BLaER1 treated with 17β-estradiol and CSF1 and Interleukin-3, amounts not matched to agents 10 nM and 100 nM (cell line): Measurements from ENCODE around the gene ANO1.

Source experiments
- H3K27ac ChIP-seq, 11 experiments: shearing (Covaris generic); formaldehyde crosslinking; 2 replicates each; pipeline ENCODE4 v1.8.1; 2022
- H3K27me3 ChIP-seq, 11 experiments: shearing (Covaris generic); formaldehyde crosslinking; 2 replicates each; pipeline ENCODE4 v1.8.1; 2022
- H3K36me3 ChIP-seq, 11 experiments: shearing (Covaris generic); formaldehyde crosslinking; 2 replicates each; pipeline ENCODE4 v1.8.1; 2022
- H3K4me1 ChIP-seq, 10 experiments: shearing (Covaris generic); formaldehyde crosslinking; 2 replicates each; pipeline ENCODE4 v1.8.1; 2022
- H3K4me2 ChIP-seq, 11 experiments: shearing (Covaris generic); formaldehyde crosslinking; 2 replicates each; pipeline ENCODE4 v1.8.1; 2022
- H3K4me3 ChIP-seq, 10 experiments: shearing (Covaris generic); formaldehyde crosslinking; 2 replicates each; pipeline ENCODE4 v1.8.1; 2022
- H3K9ac ChIP-seq, 11 experiments: shearing (Covaris generic); formaldehyde crosslinking; 2 replicates each; pipeline ENCODE4 v1.8.1; 2022
- H3K9me3 ChIP-seq, 11 experiments: shearing (Covaris generic); formaldehyde crosslinking; replicated peaks in 1 of 11; 2 replicates each; pipeline ENCODE4 v1.8.1; 2022
- H4K20me1 ChIP-seq, 11 experiments: shearing (Covaris generic); formaldehyde crosslinking; 2 replicates each; pipeline ENCODE4 v1.8.1; 2022
- Cebpa-rat ChIP-seq, 11 experiments: shearing (Covaris generic); IDR thresholded peaks; 2 replicates each; pipeline ENCODE4 v1.8.1; 2022

Gene ANO1

DNA sequence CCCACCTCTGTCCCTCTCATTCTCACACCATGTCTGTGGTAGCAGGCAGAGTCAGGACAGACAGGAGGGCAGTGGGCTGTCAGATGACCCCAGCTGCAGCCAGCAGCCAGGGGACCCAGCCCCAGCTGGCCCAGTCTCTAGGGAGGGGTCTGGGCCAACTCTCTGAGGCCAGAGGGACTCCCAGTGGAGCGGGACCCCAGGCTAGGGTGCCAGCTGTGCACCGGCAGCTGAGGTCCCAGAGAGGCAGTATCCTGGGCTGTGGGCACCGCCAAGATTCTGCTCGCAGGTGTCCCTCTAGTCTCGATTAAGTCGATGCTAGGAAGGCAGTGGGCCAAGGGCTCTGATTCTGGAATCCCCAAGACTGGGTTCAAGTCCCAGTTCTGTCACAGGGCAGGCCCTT, 108.3 kb downstream of the ANO1 start:
- peak overlapping the region in 4 of 11 experiments; percentile 25 to 57 (median 42); a peak in 4 of 22 replicates for H3K9ac ChIP-seq
- H3K4me3 ChIP-seq, result no peak overlapping the region
- no peaks in the 10 kb centered on the region for H3K27me3 ChIP-seq
- peak overlapping the region in 4 of 11 experiments; percentile 29 to 55 (median 52); a peak in 7 of 22 replicates for H3K27ac ChIP-seq
- peaks cover 0 to 15% (median 0%) of the 10 kb centered on the region in 11 experiments; a peak in 1 of 22 replicates for H4K20me1 ChIP-seq
- H3K36me3 ChIP-seq, result no peaks in the 10 kb centered on the region
- H3K4me1 ChIP-seq, result peaks cover 0 to 56% (median 51%) of the 10 kb centered on the region in 10 experiments; a peak in 19 of 20 replicates
- peak overlapping the region in 10 of 11 experiments; percentile 4 to 95 (median 90); a peak in 17 of 22 replicates for H3K4me2 ChIP-seq
- TF ChIP-seq Cebpa-rat (IDR thresholded peaks at IDR 0.05), result no peak
- no peaks in the 10 kb centered on the region for H3K9me3 ChIP-seq

GRCh38 chr11:70186936-70187335, 108.8 kb downstream of the ANO1 start:
- H3K9ac ChIP-seq, result peak overlapping the region in 2 of 11 experiments; percentile 34 to 49; a peak in 2 of 22 replicates
- H3K9me3 ChIP-seq, result no peaks in the 10 kb centered on the region
- H3K27ac ChIP-seq, result peak overlapping the region in 3 of 11 experiments; percentile 49 to 55 (median 55); a peak in 6 of 22 replicates
- no peaks in the 10 kb centered on the region for H3K36me3 ChIP-seq
- H3K4me1 ChIP-seq, result peaks cover 0 to 61% (median 56%) of the 10 kb centered on the region in 10 experiments; a peak in 19 of 20 replicates
- peak overlapping the region in 9 of 11 experiments; percentile 24 to 95 (median 90); a peak in 16 of 22 replicates for H3K4me2 ChIP-seq
- peaks cover 0 to 18% (median 0%) of the 10 kb centered on the region in 11 experiments; a peak in 1 of 22 replicates for H4K20me1 ChIP-seq
- no peaks in the 10 kb centered on the region for H3K27me3 ChIP-seq
- H3K4me3 ChIP-seq, result no peak overlapping the region
- TF ChIP-seq Cebpa-rat (IDR thresholded peaks at IDR 0.05), result no peak

- Histone ChIP-seq H3K4me2 (0 out of 22 replicates have a peak overlapping the region, but pooled peaks of 1 of the 11 experiments have one; percentile 95), H3K27me3 (no peaks in the 10 kb centered on the region), H3K9me3 (no peaks in the 10 kb centered on the region), H3K9ac (no peak overlapping the region), H3K4me3 (no peak overlapping the region), H3K36me3 (no peaks in the 10 kb centered on the region), H4K20me1 (peaks cover 0 to 19% (median 0%) of the 10 kb centered on the region in 11 experiments; a peak in 1 of 22 replicates), H3K4me1 (peaks cover 0 to 65% (median 58%) of the 10 kb centered on the region in 10 experiments; a peak in 19 of 20 replicates), H3K27ac (no peak overlapping the region)
- no peak for TF ChIP-seq Cebpa-rat (IDR thresholded peaks at IDR 0.05)
These were observed 109.7 kb downstream of the ANO1 start for GRCh38 chr11:70187771-70188170.

GRCh38 chr11:70189622-70190021, 111.5 kb downstream of the ANO1 start:
- H4K20me1 ChIP-seq, result peaks cover 0 to 14% (median 0%) of the 10 kb centered on the region in 11 experiments; a peak in 1 of 22 replicates
- no peak overlapping the region for H3K9ac ChIP-seq
- no peak overlapping the region for H3K4me2 ChIP-seq
- no peak overlapping the region for H3K4me3 ChIP-seq
- no peaks in the 10 kb centered on the region for H3K9me3 ChIP-seq
- H3K4me1 ChIP-seq, result peaks cover 0 to 53% (median 45%) of the 10 kb centered on the region in 10 experiments; a peak in 16 of 20 replicates
- no peaks in the 10 kb centered on the region for H3K27me3 ChIP-seq
- TF ChIP-seq Cebpa-rat (IDR thresholded peaks at IDR 0.05), result no peak
- no peak overlapping the region for H3K27ac ChIP-seq
- H3K36me3 ChIP-seq, result no peaks in the 10 kb centered on the region

- H3K27me3 ChIP-seq, result no peaks in the 10 kb centered on the region
- H3K36me3 ChIP-seq, result no peaks in the 10 kb centered on the region
- peak overlapping the region in 1 of 11 experiments; percentile 3; a peak in 2 of 22 replicates for H3K9ac ChIP-seq
- peak overlapping the region in 8 of 11 experiments; percentile 5 to 50 (median 22); a peak in 11 of 22 replicates for H3K4me2 ChIP-seq
- H4K20me1 ChIP-seq, result peaks cover 0 to 12% (median 0%) of the 10 kb centered on the region in 11 experiments; a peak in 1 of 22 replicates
- H3K4me1 ChIP-seq, result peaks cover 0 to 33% (median 25%) of the 10 kb centered on the region in 10 experiments; a peak in 16 of 20 replicates
- no peak for TF ChIP-seq Cebpa-rat (IDR thresholded peaks at IDR 0.05)
- no peak overlapping the region for H3K4me3 ChIP-seq
- peak overlapping the region in 2 of 11 experiments; percentile 5 to 47; a peak in 2 of 22 replicates for H3K27ac ChIP-seq
- no peaks in the 10 kb centered on the region for H3K9me3 ChIP-seq
These were observed 113.5 kb downstream of the ANO1 start for GRCh38 chr11:70191495-70192140.

DNA sequence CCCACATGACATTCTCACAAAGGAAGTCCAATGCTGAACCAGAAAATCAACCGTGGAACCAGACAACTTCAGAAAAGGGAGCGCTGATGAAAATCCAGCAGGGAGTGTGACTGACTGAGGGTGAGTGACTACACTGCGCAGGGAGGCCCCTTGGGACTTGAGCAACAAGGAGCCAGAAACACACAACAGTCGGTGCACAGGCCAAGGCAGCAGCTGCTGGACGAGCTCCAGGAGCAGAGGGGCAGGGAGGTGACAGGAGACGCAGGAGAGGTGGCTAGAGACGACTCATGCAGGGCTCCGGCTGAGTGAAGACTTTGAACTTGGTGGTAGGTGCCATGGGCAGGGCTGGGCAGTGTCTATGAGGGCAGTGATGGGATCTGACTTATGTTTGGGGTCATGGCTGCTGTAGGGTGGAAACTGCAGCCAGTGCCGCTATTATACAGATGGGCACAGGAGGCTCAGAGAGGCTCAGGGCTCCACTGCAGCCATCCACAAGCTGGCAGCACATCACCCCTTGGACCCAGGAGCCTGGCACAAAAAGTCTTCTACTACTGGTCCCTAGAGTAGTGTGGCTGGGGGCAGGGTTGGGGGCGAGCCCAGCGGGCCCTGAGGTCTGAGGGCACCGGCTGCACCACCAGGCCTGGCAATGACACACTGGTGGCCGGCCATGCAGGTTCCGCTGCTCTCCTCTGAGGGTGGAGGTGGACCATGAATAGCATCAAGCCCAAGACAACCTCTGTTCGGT, 114.7 kb downstream of the ANO1 start:
- Histone ChIP-seq H3K4me2 (peak overlapping the region in 8 of 11 experiments; percentile 13 to 56 (median 52); a peak in 16 of 22 replicates), H3K4me1 (peaks cover 0 to 22% (median 17%) of the 10 kb centered on the region in 10 experiments; a peak in 14 of 20 replicates), H4K20me1 (peaks cover 0 to 5% (median 0%) of the 10 kb centered on the region in 11 experiments; a peak in 1 of 22 replicates), H3K27ac (peak overlapping the region in 5 of 11 experiments; percentile 19 to 40 (median 30); a peak in 5 of 22 replicates), H3K9ac (peak overlapping the region in 3 of 11 experiments; percentile 4 to 24 (median 17); a peak in 3 of 22 replicates), H3K27me3 (no peaks in the 10 kb centered on the region), H3K4me3 (no peak overlapping the region), H3K36me3 (no peaks in the 10 kb centered on the region), H3K9me3 (no peaks in the 10 kb centered on the region)
- no peak for TF ChIP-seq Cebpa-rat (IDR thresholded peaks at IDR 0.05)

GRCh38 chr11:70193411-70194292, 115.5 kb downstream of the ANO1 start:
- no peak for TF ChIP-seq Cebpa-rat (IDR thresholded peaks at IDR 0.05)

More at GRCh38 chr11:70193411-70194292, 115.5 kb downstream of the ANO1 start:
- Histone ChIP-seq H3K4me1 (peaks cover 0 to 22% (median 17%) of the 10 kb centered on the region in 10 experiments; a peak in 14 of 20 replicates), H3K27ac (peak overlapping the region in 2 of 11 experiments; percentile 20 to 40; a peak in 3 of 22 replicates), H3K36me3 (no peaks in the 10 kb centered on the region), H3K9me3 (no peaks in the 10 kb centered on the region), H3K4me3 (no peak overlapping the region), H3K9ac (peak overlapping the region in 3 of 11 experiments; percentile 4 to 24 (median 17); a peak in 1 of 22 replicates), H4K20me1 (peaks cover 0 to 4% (median 0%) of the 10 kb centered on the region in 11 experiments; a peak in 1 of 22 replicates), H3K4me2 (peak overlapping the region in 2 of 11 experiments; percentile 42 to 53; a peak in 2 of 22 replicates), H3K27me3 (no peaks in the 10 kb centered on the region)
